Aorta (tissue), 5 donors: Measurements from ENCODE around the gene HYAL2. TPM values are rescaled to one million over a fixed set of nuclear protein-coding genes. Genes with fewer than 3 reads are reported as not detected.
A peak's percentile ranks its signal among the peaks of the same experiment; 100 is the strongest.
"Not testable (repeated sequence)": the region's sequence is repeated elsewhere in the genome, so short reads cannot be mapped to it uniquely, and the experiment has no call there.

Source experiments
- ATAC-seq: fragments of 200-7000 bp; cut with Tn5 transposase; one replicate; pipeline ENCODE4 v1.9.1; 2022; ENCODE audit warnings: moderate library complexity; ENCODE audit not compliant: low FRiP score
- DNase-seq, 2 donors: peaks; one replicate each; pipeline ENCODE4 v3.0.0-alpha.2; 2020
- H3K27ac ChIP-seq, 2 donors: one replicate each; pipeline ENCODE4 v1.5.1; 2013; ENCODE audit warnings: low read length in 2 of 2, mild to moderate bottlenecking in 2 of 2, moderate library complexity in 2 of 2, control low read depth in 1 of 2, inconsistent platforms in 1 of 2, low read depth in 1 of 2
- H3K27me3 ChIP-seq, 2 donors: one replicate each; pipeline ENCODE4 v1.6.1; 2013; ENCODE audit warnings: control low read depth in 1 of 2, low read length in 1 of 2, mild to moderate bottlenecking in 1 of 2, moderate library complexity in 1 of 2; ENCODE audit not compliant: insufficient read depth in 2 of 2, control insufficient read depth in 1 of 2
- H3K36me3 ChIP-seq, 2 donors: one replicate each; pipeline ENCODE4 v1.6.1; 2013; ENCODE audit warnings: control low read depth in 1 of 2, low read length in 1 of 2, mild to moderate bottlenecking in 1 of 2; ENCODE audit not compliant: insufficient read depth in 2 of 2, control insufficient read depth in 1 of 2
- H3K4me1 ChIP-seq, 2 donors: one replicate each; pipeline ENCODE4 v1.6.1; 2013; ENCODE audit warnings: low read length in 2 of 2, control low read depth in 1 of 2, mild to moderate bottlenecking in 1 of 2, moderate library complexity in 1 of 2; ENCODE audit not compliant: insufficient read depth in 2 of 2, control insufficient read depth in 1 of 2
- H3K4me3 ChIP-seq, 2 donors: one replicate each; pipeline ENCODE4 v1.5.1; 2013; ENCODE audit warnings: low read length in 2 of 2, control low read depth in 1 of 2, mild to moderate bottlenecking in 1 of 2
- H3K9me3 ChIP-seq: one replicate; pipeline ENCODE4 v1.6.1; 2013; ENCODE audit warnings: mild to moderate bottlenecking, low read length; ENCODE audit not compliant: control insufficient read depth
- WGBS, 2 donors: extraction: QIAGEN DNeasy Blood & Tissue Kit; methylation state at CpG; one replicate each; pipeline ENCODE4 v1.1.7; 2013; 5-methylcytosine and 5-hydroxymethylcytosine counted together
- intact Hi-C, 2 donors: fragments of 100-400 bp; cut with DNase I; formaldehyde crosslinking; loops; one replicate each; pipeline versions ENCODE4 v1.14.2 to v1.15.0; 2022
- polyA plus RNA-seq, 2 donors: library from polyadenylated mRNA; stranded (reverse); fragments of 200-250 nt; gene quantifications; one replicate each; pipeline ENCODE4 v1.2.3, GENCODE V29; 2013
- total RNA-seq, 2 donors: library from RNA; stranded (reverse); fragmentation: NEBNext Ultra II Directional; extraction: Animal tissue kit (Norgen Biotek cat#: 25700); gene quantifications; one replicate each; pipeline ENCODE4 v1.2.1, GENCODE V29; 2021
- donor health status: healthy with polysubstance abuse.
- donor health status: Bipolar disorder and iron deficiency.
- donor health status: DM: no; HTN: no; CAD: no.
- donor health status: DM: no; HTN: no; CAD: no.
- donor health status: DM: yes; HTN: yes; CAD: no.

HYAL2 gene
- total and polyA plus RNA-seq, 4 donors: 5.6 to 71.2 (median 38.9) TPM

- intact Hi-C loops: no loop called here
- Histone ChIP-seq H3K27ac (no peak overlapping the region), H3K9me3 (no peaks in the 10 kb centered on the region), H3K4me3 (no peak overlapping the region), H3K27me3 (no peaks in the 10 kb centered on the region), H3K4me1 (no peaks in the 10 kb centered on the region), H3K36me3 (no peaks in the 10 kb centered on the region)
- no peak for ATAC-seq
- DNase-seq: peak in 1 of 2 donors; percentile 25
- WGBS, 2 donors: 96 to 100% methylated on average over 4 of the region's 4 CpGs
Observed at GRCh38 chr3:50314816-50315215, 7.7 kb downstream of the HYAL2 start.

- intact Hi-C loops: no loop called here
- DNase-seq (peak in 1 of 2 donors; percentile 30), ATAC-seq (no peak)
- Histone ChIP-seq H3K27me3 (no peaks in the 10 kb centered on the region), H3K27ac (no peak overlapping the region), H3K4me1 (no peaks in the 10 kb centered on the region), H3K4me3 (no peak overlapping the region), H3K36me3 (no peaks in the 10 kb centered on the region), H3K9me3 (no peaks in the 10 kb centered on the region)
- whole genome bisulfite sequencing, 2 donors: 61 to 67% methylated on average over 3 of the region's 3 CpGs
Observed at GRCh38 chr3:50314342-50314741, 8.2 kb downstream of the HYAL2 start.

GRCh38 chr3:50312041-50312440 is 10.5 kb downstream of the HYAL2 start:
- H3K36me3 ChIP-seq, H3K4me1 ChIP-seq, intact Hi-C loops: not testable (repeated sequence)

GRCh38 chr3:50304601-50305000 is 17.9 kb downstream of the HYAL2 start:
- no peak overlapping the region for H3K27ac ChIP-seq
- ATAC-seq (no peak), DNase-seq (no peak)
- H3K4me1 ChIP-seq: no peaks in the 10 kb centered on the region
- H3K9me3 ChIP-seq: no peaks in the 10 kb centered on the region
- intact Hi-C loops: no loop called here
- no peaks in the 10 kb centered on the region for H3K27me3 ChIP-seq
- H3K4me3 ChIP-seq: no peak overlapping the region
- no peaks in the 10 kb centered on the region for H3K36me3 ChIP-seq

More at GRCh38 chr3:50312041-50312440, 10.5 kb downstream of the HYAL2 start:
- 86 to 87% methylated on average over 13 to 32 of the region's 32 CpGs for WGBS, 2 donors
- H3K27ac ChIP-seq, H3K9me3 ChIP-seq, ATAC-seq, H3K27me3 ChIP-seq, H3K4me3 ChIP-seq: not testable (repeated sequence)
- peak in 1 of 2 donors; percentile 42 for DNase-seq

GRCh38 chr3:50303013-50303815 is 19.3 kb downstream of the HYAL2 start, which contains the start of gene HYAL1:
Gene HYAL1 (minus strand): TSS chr3:50303574. CDS start chr3:50302956, 618 bp downstream.
- H3K4me1 ChIP-seq: no peaks in the 10 kb centered on the region
- no peaks in the 10 kb centered on the region for H3K27me3 ChIP-seq
- WGBS, 2 donors: 68 to 71% methylated on average over 14 of the region's 14 CpGs
- H3K27ac ChIP-seq: no peak within 1 kb of the TSS
- no peaks in the 10 kb centered on the region for H3K36me3 ChIP-seq
- H3K4me3 ChIP-seq: no peak within 1 kb of the TSS
- ATAC-seq (peak; percentile 28), DNase-seq (peak; percentile 57 to 83)
- no peaks in the 10 kb centered on the region for H3K9me3 ChIP-seq
- intact Hi-C loops: no loop called here

- no peak for ATAC-seq
- Histone ChIP-seq H3K36me3 (no peaks in the 10 kb centered on the region), H3K4me3 (no peak overlapping the region), H3K27me3 (no peaks in the 10 kb centered on the region), H3K27ac (no peak overlapping the region), H3K4me1 (no peaks in the 10 kb centered on the region), H3K9me3 (no peaks in the 10 kb centered on the region)
- intact Hi-C loops: no loop called here
- 86 to 89% methylated on average over 32 of the region's 32 CpGs for WGBS, 2 donors
- DNase-seq: peak in 1 of 2 donors; percentile 48
Observed at GRCh38 chr3:50302095-50303012, 20.2 kb downstream of the HYAL2 start.

- no peaks in the 10 kb centered on the region for H3K27me3 ChIP-seq
- no peaks in the 10 kb centered on the region for H3K36me3 ChIP-seq
- no peaks in the 10 kb centered on the region for H3K4me1 ChIP-seq
- ATAC-seq: no peak
- no peak overlapping the region for H3K4me3 ChIP-seq
- 86% methylated on average over 6 of the region's 6 CpGs for whole genome bisulfite sequencing, 2 donors
- no peak for DNase-seq
- no peak overlapping the region for H3K27ac ChIP-seq
- intact Hi-C loops: no loop called here
- no peaks in the 10 kb centered on the region for H3K9me3 ChIP-seq
Observed at GRCh38 chr3:50300681-50301254, 21.8 kb downstream of the HYAL2 start.

GRCh38 chr3:50299929-50300680 is 22.4 kb downstream of the HYAL2 start:
- H3K27me3 ChIP-seq: no peaks in the 10 kb centered on the region
- H3K4me1 ChIP-seq: no peaks in the 10 kb centered on the region
- H3K27ac ChIP-seq: peak overlapping the region; percentile 53 to 59
- H3K4me3 ChIP-seq: peak overlapping the region in 1 of 2 donors; percentile 39
- H3K36me3 ChIP-seq: no peaks in the 10 kb centered on the region
- 38 to 44% methylated on average over 12 of the region's 12 CpGs for WGBS, 2 donors
- H3K9me3 ChIP-seq: no peaks in the 10 kb centered on the region
- no peak for ATAC-seq
- intact Hi-C loops: no loop called here
- DNase-seq: peak in 1 of 2 donors; percentile 71
